ENCODE measurements around the gene ACTA1. TPM values are rescaled to one million over a fixed set of nuclear protein-coding genes. Genes with fewer than 3 reads are reported as not detected.

The ACTA1 gene
- total and polyA plus RNA-seq, 10 of the 15 experiments (the other 5 are each of a cell fraction or from before 2014, with no cell fraction given): 0.05 to 0.35 (median 0.12) TPM; not detected in 7

- CTCF ChIA-PET: interaction anchor here (0.6 to 1.7 kb wide), 2 partner anchors 34 to 43 kb away, joined by 4 to 6 read pairs; no protein-coding TSS in a partner anchor
- H3K4me2 ChIP-seq (ENCODE audit: control insufficient read depth, insufficient read depth): no peak overlapping the region
These were observed 14.5 kb upstream of the ACTA1 start for GRCh38 chr1:229448354-229448753.

More at GRCh38 chr1:229448354-229448753, 14.5 kb upstream of the ACTA1 start:
- BruUV-seq (replicated peaks): no TSS peak
- intact Hi-C loops (cut with micrococcal nuclease; ENCODE audit: unreplicated experiment): no loop called here
- ChIA-PET POLR2A (no interaction called here), RAD21 (ENCODE audit: unreplicated experiment) (no interaction called here), SMC1A (ENCODE audit: uncharacterized antibody, unreplicated experiment) (no interaction called here)
- H3K9ac ChIP-seq (ENCODE audit: control insufficient read depth, insufficient read depth, low read length): no peak overlapping the region
- H2AFZ ChIP-seq (ENCODE audit: control insufficient read depth, low read depth, low read length): no peak overlapping the region
- H3K4me3 ChIP-seq: no peak overlapping the region
- no peaks in the 10 kb centered on the region for H4K20me1 ChIP-seq (ENCODE audit: control insufficient read depth, insufficient read depth)
- no peak for ATAC-seq
- H3K4me1 ChIP-seq (ENCODE audit: control insufficient read depth, insufficient read depth, low read length): no peaks in the 10 kb centered on the region
- H3K79me2 ChIP-seq (ENCODE audit: control insufficient read depth, insufficient read depth, low read length): no peaks in the 10 kb centered on the region
- WGBS (ENCODE audit: insufficient coverage, insufficient replicate concordance, low lambda C conversion rate, missing lambda C conversion rate): 99% methylated on average over 7 of the region's 7 CpGs
- peaks cover 0 to 7% of the 10 kb centered on the region in 2 experiments; a peak in 3 of 4 replicates for H3K36me3 ChIP-seq (ENCODE audit: control insufficient read depth in 2 of 2, insufficient read depth in 2 of 2, low read length in 1 of 2)
- no peak for FAIRE-seq
- in situ Hi-C loops (cut with MboI): no loop called here
- DNase-seq (ENCODE audit: low read depth, low spot score): no peak
- H3K27me3 ChIP-seq (replicated peaks in 1 of 2; ENCODE audit: control insufficient read depth in 2 of 2, insufficient read depth in 2 of 2, low read length in 1 of 2): no peaks in the 10 kb centered on the region
- TF ChIP-seq NFYB (IDR thresholded peaks at IDR 0.05; ENCODE audit: insufficient read depth, low read depth, low read length) (no peak), POLR2AphosphoS2 (IDR thresholded peaks at IDR 0.05; ENCODE audit: low read depth, low read length) (no peak), SRF (IDR thresholded peaks at IDR 0.05; ENCODE audit: low read depth in 2 of 2, low read length in 2 of 2) (no peak), RCOR1 (conservative IDR thresholded peaks at IDR 0.05; ENCODE audit: low read depth, low read length) (no peak), ZNF24 (IDR thresholded peaks at IDR 0.05) (no peak), PKNOX1 (IDR thresholded peaks at IDR 0.05) (no peak), NFIC (IDR thresholded peaks at IDR 0.05; ENCODE audit: low read depth, low read length) (no peak), ZNF207 (IDR thresholded peaks at IDR 0.05; ENCODE audit: borderline replicate concordance) (no peak), LARP7 (IDR thresholded peaks at IDR 0.05) (no peak), SMAD1 (IDR thresholded peaks at IDR 0.05; ENCODE audit: low read depth, partially characterized antibody) (no peak), FOXM1 (IDR thresholded peaks at IDR 0.05; ENCODE audit: low read depth, low read length) (no peak)
- TF ChIP-seq, protein P1, sequence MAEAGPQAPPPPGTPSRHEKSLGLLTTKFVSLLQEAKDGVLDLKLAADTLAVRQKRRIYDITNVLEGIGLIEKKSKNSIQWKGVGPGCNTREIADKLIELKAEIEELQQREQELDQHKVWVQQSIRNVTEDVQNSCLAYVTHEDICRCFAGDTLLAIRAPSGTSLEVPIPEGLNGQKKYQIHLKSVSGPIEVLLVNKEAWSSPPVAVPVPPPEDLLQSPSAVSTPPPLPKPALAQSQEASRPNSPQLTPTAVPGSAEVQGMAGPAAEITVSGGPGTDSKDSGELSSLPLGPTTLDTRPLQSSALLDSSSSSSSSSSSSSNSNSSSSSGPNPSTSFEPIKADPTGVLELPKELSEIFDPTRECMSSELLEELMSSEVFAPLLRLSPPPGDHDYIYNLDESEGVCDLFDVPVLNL (IDR thresholded peaks at IDR 0.05; ENCODE audit: low read depth, low read length): no peak
- TF ChIP-seq, protein P2, sequence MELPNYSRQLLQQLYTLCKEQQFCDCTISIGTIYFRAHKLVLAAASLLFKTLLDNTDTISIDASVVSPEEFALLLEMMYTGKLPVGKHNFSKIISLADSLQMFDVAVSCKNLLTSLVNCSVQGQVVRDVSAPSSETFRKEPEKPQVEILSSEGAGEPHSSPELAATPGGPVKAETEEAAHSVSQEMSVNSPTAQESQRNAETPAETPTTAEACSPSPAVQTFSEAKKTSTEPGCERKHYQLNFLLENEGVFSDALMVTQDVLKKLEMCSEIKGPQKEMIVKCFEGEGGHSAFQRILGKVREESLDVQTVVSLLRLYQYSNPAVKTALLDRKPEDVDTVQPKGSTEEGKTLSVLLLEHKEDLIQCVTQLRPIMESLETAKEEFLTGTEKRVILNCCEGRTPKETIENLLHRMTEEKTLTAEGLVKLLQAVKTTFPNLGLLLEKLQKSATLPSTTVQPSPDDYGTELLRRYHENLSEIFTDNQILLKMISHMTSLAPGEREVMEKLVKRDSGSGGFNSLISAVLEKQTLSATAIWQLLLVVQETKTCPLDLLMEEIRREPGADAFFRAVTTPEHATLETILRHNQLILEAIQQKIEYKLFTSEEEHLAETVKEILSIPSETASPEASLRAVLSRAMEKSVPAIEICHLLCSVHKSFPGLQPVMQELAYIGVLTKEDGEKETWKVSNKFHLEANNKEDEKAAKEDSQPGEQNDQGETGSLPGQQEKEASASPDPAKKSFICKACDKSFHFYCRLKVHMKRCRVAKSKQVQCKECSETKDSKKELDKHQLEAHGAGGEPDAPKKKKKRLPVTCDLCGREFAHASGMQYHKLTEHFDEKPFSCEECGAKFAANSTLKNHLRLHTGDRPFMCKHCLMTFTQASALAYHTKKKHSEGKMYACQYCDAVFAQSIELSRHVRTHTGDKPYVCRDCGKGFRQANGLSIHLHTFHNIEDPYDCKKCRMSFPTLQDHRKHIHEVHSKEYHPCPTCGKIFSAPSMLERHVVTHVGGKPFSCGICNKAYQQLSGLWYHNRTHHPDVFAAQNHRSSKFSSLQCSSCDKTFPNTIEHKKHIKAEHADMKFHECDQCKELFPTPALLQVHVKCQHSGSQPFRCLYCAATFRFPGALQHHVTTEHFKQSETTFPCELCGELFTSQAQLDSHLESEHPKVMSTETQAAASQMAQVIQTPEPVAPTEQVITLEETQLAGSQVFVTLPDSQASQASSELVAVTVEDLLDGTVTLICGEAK (IDR thresholded peaks at IDR 0.05; ENCODE audit: borderline replicate concordance): no peak
- TF ChIP-seq, protein P3, sequence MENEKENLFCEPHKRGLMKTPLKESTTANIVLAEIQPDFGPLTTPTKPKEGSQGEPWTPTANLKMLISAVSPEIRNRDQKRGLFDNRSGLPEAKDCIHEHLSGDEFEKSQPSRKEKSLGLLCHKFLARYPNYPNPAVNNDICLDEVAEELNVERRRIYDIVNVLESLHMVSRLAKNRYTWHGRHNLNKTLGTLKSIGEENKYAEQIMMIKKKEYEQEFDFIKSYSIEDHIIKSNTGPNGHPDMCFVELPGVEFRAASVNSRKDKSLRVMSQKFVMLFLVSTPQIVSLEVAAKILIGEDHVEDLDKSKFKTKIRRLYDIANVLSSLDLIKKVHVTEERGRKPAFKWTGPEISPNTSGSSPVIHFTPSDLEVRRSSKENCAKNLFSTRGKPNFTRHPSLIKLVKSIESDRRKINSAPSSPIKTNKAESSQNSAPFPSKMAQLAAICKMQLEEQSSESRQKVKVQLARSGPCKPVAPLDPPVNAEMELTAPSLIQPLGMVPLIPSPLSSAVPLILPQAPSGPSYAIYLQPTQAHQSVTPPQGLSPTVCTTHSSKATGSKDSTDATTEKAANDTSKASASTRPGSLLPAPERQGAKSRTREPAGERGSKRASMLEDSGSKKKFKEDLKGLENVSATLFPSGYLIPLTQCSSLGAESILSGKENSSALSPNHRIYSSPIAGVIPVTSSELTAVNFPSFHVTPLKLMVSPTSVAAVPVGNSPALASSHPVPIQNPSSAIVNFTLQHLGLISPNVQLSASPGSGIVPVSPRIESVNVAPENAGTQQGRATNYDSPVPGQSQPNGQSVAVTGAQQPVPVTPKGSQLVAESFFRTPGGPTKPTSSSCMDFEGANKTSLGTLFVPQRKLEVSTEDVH (IDR thresholded peaks at IDR 0.05; ENCODE audit: low read depth, partially characterized antibody): no peak
- no peaks in the 10 kb centered on the region for H3K9me3 ChIP-seq (replicated peaks; ENCODE audit: control insufficient read depth, insufficient read depth, low read length)
- no peak overlapping the region for H3K27ac ChIP-seq (ENCODE audit: control insufficient read depth, insufficient read depth)

Measured in GM12878 (cell line).